Motor neuron (in vitro differentiated cells): ENCODE data around the gene PIP4K2C. TPM values are rescaled to one million over a fixed set of nuclear protein-coding genes. Genes with fewer than 3 reads are reported as not detected.

ENCODE experiments used
- ATAC-seq, 8 experiments: fragments of 200-7000 bp; cut with Tn5 transposase; replicated peaks in 6 of 8; 2 replicates each; pipeline ENCODE4 v1.8.0; 2021; ENCODE audit warnings: mild to moderate bottlenecking in 8 of 8, moderate library complexity in 8 of 8
- H3K27ac ChIP-seq, 2 donors: fragments of 250-450 bp; sonication (Bioruptor Pico); 2 replicates each; pipeline ENCODE4 v1.9.0; 2021; ENCODE audit warnings: antibody characterized with exemption in 2 of 2, mild to moderate bottlenecking in 2 of 2, moderate library complexity in 1 of 2
- H3K4me1 ChIP-seq, 2 donors: fragments of 250-450 bp; sonication (Bioruptor Pico); replicated peaks in 1 of 2; 2 replicates each; pipeline ENCODE4 v1.6.1; 2021; ENCODE audit warnings: antibody characterized with exemption in 2 of 2, mild to moderate bottlenecking in 2 of 2, moderate library complexity in 1 of 2
- H3K4me3 ChIP-seq, 5 donors: fragments of 250-450 bp; sonication (Bioruptor Pico); 2 replicates each; pipeline ENCODE4 v1.9.0; 2021; ENCODE audit warnings: antibody characterized with exemption in 5 of 5, mild to moderate bottlenecking in 5 of 5, moderate library complexity in 4 of 5
- WGBS, 10 experiments: fragments of 450-650 bp; shearing (Covaris generic); methylation state at CpG; one replicate each; pipeline ENCODE4 v1.0.0; 2022; 5-methylcytosine and 5-hydroxymethylcytosine counted together
- in situ Hi-C, 9 experiments: fragments of 400-800 bp; cut with MboI; loops; one replicate each; pipeline ENCODE4 v1.15.0; 2021; ENCODE audit warnings: low sequenced_read_pairs in 9 of 9, low pct_unique_long_range_greater_than_20kb in 2 of 9; ENCODE audit not compliant: unreplicated experiment in 9 of 9
- total RNA-seq, 8 experiments: library from RNA; unstranded; fragments of 300-600 nt; gene quantifications; 2 replicates each; pipeline versions ENCODE4 v1.2.3 to v1.2.4, GENCODE V29; 2022

PIP4K2C gene
- total RNA-seq, 8 experiments from 2014 or later, result 12.5 to 29.4 (median 21.4) TPM

DNA sequence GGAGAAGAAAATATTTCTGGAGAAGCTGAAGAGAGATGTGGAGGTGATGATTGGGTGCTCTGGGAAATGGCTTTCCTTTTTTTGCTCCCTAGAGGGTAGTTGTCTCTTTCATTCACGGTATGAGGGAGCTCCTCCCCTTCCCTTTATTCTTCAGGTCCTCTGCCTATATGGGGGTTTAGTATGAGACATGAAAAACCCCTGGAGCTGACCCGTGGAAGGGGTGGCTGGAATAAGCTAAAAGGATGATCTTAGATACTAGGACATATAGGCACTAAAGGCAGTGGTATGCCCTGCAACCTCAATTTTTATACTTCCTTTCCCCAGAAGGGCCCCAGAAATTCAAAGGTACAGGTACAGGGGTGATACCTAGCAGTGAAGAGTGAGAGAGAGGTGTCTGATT is 9.4 kb downstream of the PIP4K2C start:
- 50 to 100% (median 56%) methylated on average over 2 of the region's 2 CpGs; no CpG with 5 or more reads in 3 of the 10 experiments for WGBS, 10 experiments
- peaks cover 10 to 13% of the 10 kb centered on the region in 2 donors for H3K4me1 ChIP-seq
- no peak overlapping the region for H3K27ac ChIP-seq
- in situ Hi-C loops, result no loop called here
- no peak for ATAC-seq
- no peak overlapping the region for H3K4me3 ChIP-seq

DNA sequence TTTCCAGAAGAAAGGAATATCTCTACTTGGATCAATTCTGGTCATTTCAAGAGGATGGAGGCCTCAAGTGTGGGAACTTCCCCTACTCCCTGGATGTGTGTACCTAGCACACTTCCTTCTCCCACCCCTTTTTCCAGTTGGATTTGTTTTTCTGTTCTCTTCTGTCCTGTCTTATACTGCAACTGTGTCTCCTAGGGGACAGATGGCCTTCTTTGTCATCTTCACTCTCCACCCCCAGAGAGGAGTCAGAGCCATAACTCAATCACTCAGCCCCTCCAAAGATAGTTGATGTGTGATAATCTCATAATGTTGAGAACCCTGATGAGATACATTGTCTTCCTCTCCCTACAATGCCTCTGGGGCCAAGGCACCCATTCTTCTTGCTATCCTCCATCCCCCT is 11.6 kb downstream of the PIP4K2C start:
- in situ Hi-C loops, result no loop called here

DNA sequence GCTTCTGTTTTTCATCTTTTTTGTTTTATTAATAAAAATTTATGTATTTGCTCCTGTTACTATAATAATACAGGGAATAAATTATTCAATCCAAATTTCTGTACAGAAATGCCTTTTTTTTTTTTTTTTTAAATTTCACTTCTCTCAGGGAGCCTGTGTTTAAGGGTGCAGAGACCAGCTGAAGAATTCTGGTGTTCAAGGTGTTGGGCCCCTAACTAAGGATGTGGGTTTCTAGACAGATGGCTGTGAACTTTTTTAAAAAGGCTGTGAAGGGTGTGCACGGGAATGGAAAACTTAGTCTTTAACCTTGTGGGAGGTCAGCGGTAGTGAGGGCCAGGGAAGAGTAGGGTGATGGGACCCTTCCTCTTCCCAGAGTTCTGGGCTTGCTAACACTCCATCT is 12.3 kb downstream of the PIP4K2C start:
- H3K4me1 ChIP-seq, result peaks cover 17 to 21% of the 10 kb centered on the region in 2 donors
- peak overlapping the region in 1 of 2 donors; percentile 90 for H3K27ac ChIP-seq
- WGBS, 10 experiments, result 70 to 100% (median 92%) methylated on average over 1 to 2 of the region's 2 CpGs; no CpG with 5 or more reads in 5 of the 10 experiments
- in situ Hi-C loops, result no loop called here
- no peak for ATAC-seq
- no peak overlapping the region for H3K4me3 ChIP-seq

More for the DNA sequence above, 11.6 kb downstream of the PIP4K2C start:
- peaks cover 17 to 21% of the 10 kb centered on the region in 2 donors for H3K4me1 ChIP-seq
- ATAC-seq, result no peak
- H3K27ac ChIP-seq, result no peak overlapping the region
- H3K4me3 ChIP-seq, result no peak overlapping the region

DNA sequence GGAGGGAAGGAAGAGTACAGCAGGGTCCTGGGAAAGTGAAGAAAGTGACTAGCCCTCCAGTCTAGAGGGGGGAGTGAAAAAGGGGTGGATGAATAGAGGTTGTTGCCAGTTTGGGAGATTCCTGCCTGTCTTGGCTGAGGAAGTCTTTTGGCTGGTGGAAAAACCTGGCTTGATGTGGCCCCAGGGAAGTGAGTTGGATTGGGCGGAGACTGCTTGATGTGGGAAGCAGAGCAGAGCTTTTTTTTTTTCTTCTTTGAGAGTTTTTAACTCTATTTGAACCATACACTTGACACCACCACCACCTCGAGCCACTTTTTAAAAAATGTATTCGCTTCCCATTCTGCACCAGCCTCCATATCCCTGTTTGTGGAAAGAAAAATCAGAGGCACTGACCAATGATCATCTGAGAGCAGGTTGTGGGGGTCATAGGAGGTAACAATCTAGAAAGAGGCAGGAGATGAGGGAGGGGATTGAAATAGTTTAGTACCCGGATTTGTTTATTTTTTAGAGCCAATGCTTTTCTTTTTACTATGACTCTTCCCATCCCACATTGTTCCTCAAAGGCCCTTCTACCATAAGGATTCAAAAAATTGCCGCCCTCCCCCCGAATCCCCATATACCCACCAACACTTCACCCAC is 12.9 kb downstream of the PIP4K2C start:
- peak overlapping the region; percentile 83 to 90 for H3K27ac ChIP-seq
- WGBS, 10 experiments, result 16 to 75% (median 36%) methylated on average over 1 to 5 of the region's 6 CpGs; no CpG with 5 or more reads in 2 of the 10 experiments
- peaks cover 17 to 21% of the 10 kb centered on the region in 2 donors for H3K4me1 ChIP-seq
- in situ Hi-C loops, result no loop called here
- H3K4me3 ChIP-seq, result peak overlapping the region; percentile 61 to 93 (median 80)
- ATAC-seq, result peak; percentile 15 to 64 (median 46)

DNA sequence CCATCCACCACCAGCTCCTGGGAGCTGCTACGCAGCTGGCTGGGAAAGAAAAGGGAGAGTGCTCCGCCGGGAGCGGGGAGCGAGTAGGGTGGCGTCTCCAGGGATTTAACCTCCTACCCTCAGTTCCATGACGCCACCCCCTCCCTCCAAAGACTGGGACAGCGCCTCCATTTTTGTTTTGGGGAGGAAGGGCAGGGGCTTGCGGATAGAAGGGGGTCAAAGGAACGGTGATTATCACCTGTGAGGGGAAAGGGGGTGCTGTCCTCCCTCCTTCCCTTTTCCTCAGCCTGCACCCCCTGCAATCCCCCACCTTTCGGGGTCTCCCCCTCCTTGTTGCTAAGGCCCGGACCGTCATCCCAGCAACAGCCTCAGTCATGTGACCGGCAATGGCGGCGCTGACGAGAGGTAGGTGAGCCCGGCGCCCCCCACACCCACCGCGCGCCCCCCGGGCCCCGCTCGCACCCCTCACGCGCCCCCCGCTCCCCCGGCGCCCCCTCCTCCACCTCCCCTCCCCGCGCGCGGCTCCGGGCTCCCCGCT is 13.5 kb downstream of the PIP4K2C start, which contains the start of gene DTX3:
Gene DTX3, plus strand, starts transcription at position 371 of the 538 bp plus-strand sequence. CDS start 1,694 bp downstream, outside the sequence.
- Histone ChIP-seq H3K27ac (peak within 1 kb of the TSS; percentile 83 to 90), H3K4me1 (peaks cover 17 to 21% of the 10 kb centered on the region in 2 donors), H3K4me3 (peak within 1 kb of the TSS; percentile 61 to 93 (median 80))
- WGBS, 10 experiments, result 0% methylated on average over 1 to 12 of the region's 36 CpGs; no CpG with 5 or more reads in 8 of the 10 experiments
- peak; percentile 35 to 84 (median 74) for ATAC-seq
- in situ Hi-C loops, result no loop called here

DNA sequence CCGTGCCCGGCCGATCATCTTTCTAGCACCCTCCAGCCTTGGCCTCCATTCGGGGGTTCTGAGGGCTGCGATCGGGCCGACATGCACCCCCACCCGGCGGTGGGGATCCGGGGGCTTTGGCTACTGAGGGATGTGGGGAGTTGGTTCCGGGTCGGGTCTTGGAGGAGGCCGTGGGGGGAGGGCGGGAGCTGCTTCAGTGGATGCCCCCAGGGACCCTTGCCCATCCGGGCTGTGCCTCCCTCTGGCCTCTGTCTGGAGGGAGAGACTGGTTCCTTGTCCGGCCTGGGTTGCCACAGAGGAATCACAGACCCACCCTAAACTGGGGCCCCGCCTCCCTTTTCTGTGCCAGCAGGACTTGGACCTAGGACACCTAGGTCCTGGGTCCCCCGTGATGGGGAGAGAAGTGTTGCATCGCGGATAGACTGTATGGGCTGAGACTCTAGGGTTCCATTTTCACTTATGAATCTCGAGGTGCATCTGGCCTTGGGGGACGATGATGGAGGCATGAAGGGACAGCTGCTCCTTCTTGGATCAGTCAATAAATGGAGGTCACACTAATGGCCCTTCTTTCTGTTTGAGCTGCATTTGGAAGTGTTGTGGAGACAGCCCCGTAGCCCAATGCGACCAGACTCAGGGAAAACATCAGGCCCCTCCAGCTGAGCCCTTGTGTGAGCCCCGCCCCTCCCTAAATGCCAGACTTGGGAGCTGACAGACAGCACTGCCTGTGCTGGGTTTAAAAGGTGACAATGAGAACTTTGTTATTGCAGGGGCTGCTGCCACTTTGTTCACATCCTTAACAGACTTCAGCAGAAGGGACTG is 14.2 kb downstream of the PIP4K2C start:
- 7 to 20% (median 11%) methylated on average over 3 to 4 of the region's 25 CpGs; no CpG with 5 or more reads in 7 of the 10 experiments for WGBS, 10 experiments
- in situ Hi-C loops, result no loop called here
- Histone ChIP-seq H3K4me3 (peak overlapping the region; percentile 61 to 93 (median 80)), H3K4me1 (peaks cover 18 to 28% of the 10 kb centered on the region in 2 donors), H3K27ac (peak overlapping the region; percentile 83 to 90)
- peak; percentile 14 to 61 (median 58) for ATAC-seq

DNA sequence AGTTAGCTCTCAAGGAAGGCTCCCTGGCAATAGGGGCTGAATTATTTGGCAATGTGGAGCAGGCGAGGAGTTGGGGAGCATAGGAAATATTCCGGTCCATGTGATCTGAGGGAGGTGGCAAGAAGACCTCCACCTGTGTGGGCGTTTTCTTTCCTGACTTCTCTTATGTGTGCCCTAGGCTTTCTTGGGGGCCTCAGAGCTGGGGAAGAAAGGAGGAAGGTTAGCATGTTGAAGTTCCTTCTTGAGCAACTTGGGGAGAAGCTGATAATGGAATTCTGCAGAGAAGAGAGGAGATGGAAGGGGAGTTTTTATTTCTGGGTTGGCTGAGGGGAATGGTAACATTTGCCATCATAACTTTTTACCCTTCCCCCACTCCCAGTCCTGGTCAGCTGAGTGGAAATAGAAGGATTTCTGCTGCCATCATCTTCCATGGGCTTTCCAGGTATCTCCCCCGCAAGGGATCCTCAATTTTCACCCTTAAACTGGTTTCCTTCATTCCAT is 14.9 kb downstream of the PIP4K2C start:
- peak overlapping the region in 1 of 2 donors; percentile 90 for H3K27ac ChIP-seq
- in situ Hi-C loops, result no loop called here
- peaks cover 25 to 34% of the 10 kb centered on the region in 2 donors for H3K4me1 ChIP-seq
- no peak for ATAC-seq
- peak overlapping the region; percentile 61 to 93 (median 80) for H3K4me3 ChIP-seq
- WGBS, 10 experiments, result 30 to 100% (median 86%) methylated on average over 1 to 4 of the region's 4 CpGs; no CpG with 5 or more reads in 3 of the 10 experiments

DNA sequence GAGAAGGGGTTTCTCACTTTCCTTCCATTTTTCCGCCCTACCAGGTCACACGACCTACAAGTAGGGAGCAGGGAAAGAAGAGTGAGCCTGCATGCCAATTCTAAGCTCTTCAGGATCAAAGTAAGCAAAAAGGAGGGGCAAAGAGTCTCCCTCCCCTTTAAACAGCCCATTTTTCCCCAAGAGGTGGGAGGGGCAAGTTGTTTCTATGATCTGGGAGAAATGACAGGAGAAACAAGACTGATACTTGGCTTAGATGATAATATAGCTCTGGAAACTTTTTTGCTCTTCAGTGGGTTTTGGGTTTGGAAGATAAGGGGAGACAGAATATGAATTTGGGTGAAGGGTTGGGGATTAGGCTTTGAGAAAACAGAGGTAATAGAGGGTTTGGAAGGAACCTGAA is 15.4 kb downstream of the PIP4K2C start:
- ATAC-seq, result no peak
- WGBS, 10 experiments, result 71 to 83% methylated on average over 2 of the region's 2 CpGs; no CpG with 5 or more reads in 8 of the 10 experiments
- H3K4me3 ChIP-seq, result no peak overlapping the region
- H3K27ac ChIP-seq, result no peak overlapping the region
- in situ Hi-C loops, result no loop called here
- peaks cover 27 to 36% of the 10 kb centered on the region in 2 donors for H3K4me1 ChIP-seq

DNA sequence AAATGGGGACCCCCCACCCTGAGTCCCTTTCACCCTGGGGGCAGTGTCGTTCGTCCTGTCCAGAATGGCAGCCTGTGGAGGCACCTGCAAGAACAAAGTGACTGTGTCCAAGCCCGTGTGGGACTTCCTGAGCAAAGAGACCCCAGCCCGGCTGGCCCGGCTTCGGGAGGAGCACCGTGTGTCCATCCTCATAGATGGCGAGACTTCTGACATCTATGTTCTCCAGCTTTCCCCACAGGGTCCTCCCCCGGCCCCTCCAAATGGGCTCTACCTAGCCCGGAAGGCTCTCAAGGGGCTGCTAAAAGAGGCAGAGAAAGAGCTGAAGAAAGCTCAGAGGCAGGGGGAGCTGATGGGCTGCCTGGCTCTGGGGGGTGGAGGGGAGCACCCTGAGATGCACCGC is 15.8 kb downstream of the PIP4K2C start:
- Histone ChIP-seq H3K4me3 (no peak overlapping the region), H3K27ac (no peak overlapping the region), H3K4me1 (peaks cover 29 to 38% of the 10 kb centered on the region in 2 donors)
- ATAC-seq, result no peak
- 97 to 100% (median 100%) methylated on average over 2 to 5 of the region's 11 CpGs; no CpG with 5 or more reads in 7 of the 10 experiments for WGBS, 10 experiments
- in situ Hi-C loops, result no loop called here

DNA sequence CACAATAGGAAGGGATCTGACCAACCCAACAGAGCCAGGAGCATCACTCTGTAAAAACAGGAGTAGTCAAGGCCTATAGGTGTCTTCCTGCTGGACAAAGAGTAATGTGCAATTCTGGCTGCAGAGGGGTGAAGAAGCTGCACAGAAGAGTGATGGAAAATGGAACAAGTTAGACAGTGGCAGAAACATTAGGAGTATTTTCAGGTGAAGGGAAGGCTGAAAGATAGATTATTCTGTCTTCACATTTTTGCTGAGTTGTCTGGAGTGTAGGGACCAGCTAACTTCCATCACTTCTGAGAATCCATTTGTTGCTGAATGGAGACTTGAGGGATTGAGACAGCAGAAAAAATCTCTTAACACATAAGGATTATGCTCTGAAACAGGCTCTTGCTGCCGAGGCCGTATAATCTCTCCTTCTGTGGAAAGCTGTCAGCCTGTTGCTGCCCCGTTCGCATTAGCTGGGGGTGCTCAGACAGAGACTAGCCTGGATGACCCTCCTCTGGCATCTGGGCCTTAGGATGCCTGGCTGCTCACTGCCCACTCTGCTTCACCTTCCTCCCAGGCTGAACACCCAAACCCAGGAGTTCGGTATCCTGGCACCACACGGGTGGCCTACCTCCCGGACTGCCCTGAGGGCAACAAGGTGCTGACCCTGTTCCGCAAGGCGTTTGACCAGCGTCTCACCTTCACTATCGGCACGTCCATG is 17.1 kb downstream of the PIP4K2C start:
- WGBS, 10 experiments, result 77 to 93% (median 85%) methylated on average over 2 to 6 of the region's 12 CpGs; no CpG with 5 or more reads in 6 of the 10 experiments
- Histone ChIP-seq H3K4me3 (no peak overlapping the region), H3K27ac (no peak overlapping the region), H3K4me1 (peaks cover 39 to 47% of the 10 kb centered on the region in 2 donors)
- no peak for ATAC-seq
- in situ Hi-C loops, result no loop called here

DNA sequence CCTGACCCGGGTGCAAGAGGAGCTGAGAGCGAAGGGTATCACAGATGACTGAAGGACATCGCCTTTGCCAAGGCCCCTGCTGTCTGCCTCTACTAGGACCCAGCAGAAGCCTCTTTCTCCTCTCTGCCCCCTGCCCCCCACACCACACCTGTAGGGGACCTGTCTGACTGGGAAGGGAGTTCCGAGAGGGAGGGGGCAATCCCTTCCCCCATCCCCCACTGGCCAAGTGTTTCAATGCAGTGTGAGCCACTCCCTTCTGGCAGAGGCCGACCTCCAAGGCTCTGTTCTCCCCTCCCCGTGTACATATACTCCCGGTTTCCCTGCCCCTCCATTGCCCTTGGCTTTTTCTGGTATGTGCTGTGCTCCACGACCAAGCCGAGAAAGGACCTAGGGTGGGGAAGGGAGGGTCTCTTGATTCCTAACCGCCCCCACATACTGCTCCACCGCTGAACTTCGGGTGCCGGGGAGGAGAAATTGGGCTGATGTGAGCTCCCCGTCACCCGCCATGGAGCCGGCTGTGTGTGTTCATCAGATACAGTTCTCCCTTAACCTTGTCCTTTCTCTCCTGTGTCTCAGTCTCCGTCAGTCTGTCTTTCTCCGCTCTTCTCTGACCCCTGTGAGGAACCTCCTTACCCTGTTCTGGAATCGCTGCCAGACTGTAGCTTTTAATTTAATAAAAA is 18.2 kb downstream of the PIP4K2C start:
- ATAC-seq, result peak in 1 of 8 experiments; percentile 2
- peaks cover 30 to 38% of the 10 kb centered on the region in 2 donors for H3K4me1 ChIP-seq
- no peak overlapping the region for H3K4me3 ChIP-seq
- in situ Hi-C loops, result no loop called here
- 0 to 73% (median 33%) methylated on average over 1 to 4 of the region's 19 CpGs; no CpG with 5 or more reads in 5 of the 10 experiments for WGBS, 10 experiments
- H3K27ac ChIP-seq, result no peak overlapping the region
